HepG2 (cell line): ENCODE results near the gene CDK8. TPM values are rescaled to one million over a fixed set of nuclear protein-coding genes. Genes with fewer than 3 reads are reported as not detected.
A peak's percentile ranks its signal among the peaks of the same experiment; 100 is the strongest.

Experiments used
- ARID4A ChIP-seq: sonication (generic); formaldehyde crosslinking; IDR thresholded peaks from 2 replicates; pipeline ENCODE4 v1.5.0; 2020; ENCODE audit warnings: mild to moderate bottlenecking, missing genetic modification reagents, borderline replicate concordance
- CENPT ChIP-seq: sonication (generic); formaldehyde crosslinking; IDR thresholded peaks from 2 replicates; pipeline ENCODE4 v1.8.0; 2022; ENCODE audit warnings: low read depth, mild to moderate bottlenecking, moderate library complexity, missing genetic modification reagents
- E2F1 ChIP-seq: sonication (generic); formaldehyde crosslinking; IDR thresholded peaks from 2 replicates; pipeline ENCODE4 v1.5.0; 2020; ENCODE audit warnings: missing genetic modification reagents
- FIP1L1 ChIP-seq: fragments of 200-400 bp; formaldehyde crosslinking; IDR thresholded peaks from 2 replicates; pipeline ENCODE4 v1.6.1; 2018; ENCODE audit warnings: low read depth, mild to moderate bottlenecking, low read length, moderate library complexity, borderline replicate concordance; ENCODE audit not compliant: insufficient read depth
- HNRNPK ChIP-seq: fragments of 200-400 bp; formaldehyde crosslinking; IDR thresholded peaks from 2 replicates; pipeline ENCODE4 v1.6.1; 2018; ENCODE audit warnings: low read length, low read depth, moderate library complexity, mild to moderate bottlenecking; ENCODE audit not compliant: poor library complexity, severe bottlenecking
- MAZ ChIP-seq, 2 experiments: sonication (generic) in 1 of 2; formaldehyde crosslinking in 1 of 2; IDR thresholded peaks; 2 replicates each; pipeline versions ENCODE4 v1.5.0 to v1.6.1; 2012 to 2020; ENCODE audit warnings: low read depth in 2 of 2, mild to moderate bottlenecking in 2 of 2, borderline replicate concordance in 1 of 2, improper control_type of control experiment in 1 of 2, low read length in 1 of 2, missing genetic modification reagents in 1 of 2, moderate library complexity in 1 of 2
- MXD3 ChIP-seq: IDR thresholded peaks from 2 replicates; pipeline ENCODE4 v1.6.1; 2016; ENCODE audit warnings: mild to moderate bottlenecking, missing biosample characterization, missing genetic modification reagents
- NCOR1 ChIP-seq: fragments of 200-600 bp; sonication (generic); IDR thresholded peaks from 2 replicates; pipeline ENCODE4 v1.7.0; 2017; ENCODE audit warnings: antibody characterized with exemption, low read length, borderline replicate concordance
- NFKBIZ ChIP-seq: IDR thresholded peaks from 2 replicates; pipeline ENCODE4 v1.6.1; 2018; ENCODE audit warnings: missing genetic modification reagents, missing compliant biosample characterization
- RFX1 ChIP-seq: fragments of 450-650 bp; IDR thresholded peaks from 2 replicates; pipeline ENCODE4 v1.6.1; 2017
- ZBTB39 ChIP-seq: sonication (generic); formaldehyde crosslinking; IDR thresholded peaks from 2 replicates; pipeline ENCODE4 v1.5.0; 2020; ENCODE audit warnings: missing genetic modification reagents
- ZFP90 ChIP-seq: sonication (generic); formaldehyde crosslinking; IDR thresholded peaks from 2 replicates; pipeline ENCODE4 v1.8.0; 2022; ENCODE audit warnings: missing genetic modification reagents, mild to moderate bottlenecking, inconsistent platforms, borderline replicate concordance
- ZNF558 ChIP-seq: sonication (generic); formaldehyde crosslinking; IDR thresholded peaks from 2 replicates; pipeline ENCODE4 v1.9.0; 2022; ENCODE audit warnings: mild to moderate bottlenecking, missing genetic modification reagents, borderline replicate concordance
- polyA plus RNA-seq, 8 experiments: library from polyadenylated mRNA; depleted of rRNA in 3 of 8; stranded (reverse) in 7 of 8; unstranded in 1 of 8; fragments of >200 nt; fragmentation: Illumina TruSeq in 4 of 8; extraction: Trizol in 4 of 8; gene quantifications; 2 replicates each; pipeline versions ENCODE4 v1.2.1 to v1.2.3, GENCODE V29; 2011 to 2016; ENCODE audit warnings: low read depth in 4 of 8, missing spikeins in 1 of 8, mixed read lengths in 1 of 8; ENCODE audit not compliant: insufficient read depth in 1 of 8
- total RNA-seq, 5 experiments: library from RNA; depleted of rRNA; stranded (reverse); fragments of >200 nt; fragmentation: Illumina TruSeq; extraction: Trizol; gene quantifications; 2 replicates each; pipeline ENCODE4 v1.2.3, GENCODE V29; 2016; ENCODE audit warnings: low read depth in 1 of 5
- TF ChIP-seq, protein P1 (sequence below): sonication (generic); formaldehyde crosslinking; IDR thresholded peaks from 2 replicates; pipeline ENCODE4 v1.8.1; 2023; ENCODE audit warnings: mild to moderate bottlenecking, missing genetic modification reagents

Gene CDK8
- total and polyA plus RNA-seq, 2 of the 13 experiments (the other 11 are each of a cell fraction or from before 2014, with no cell fraction given) = 15.8 to 16.4 TPM

DNA sequence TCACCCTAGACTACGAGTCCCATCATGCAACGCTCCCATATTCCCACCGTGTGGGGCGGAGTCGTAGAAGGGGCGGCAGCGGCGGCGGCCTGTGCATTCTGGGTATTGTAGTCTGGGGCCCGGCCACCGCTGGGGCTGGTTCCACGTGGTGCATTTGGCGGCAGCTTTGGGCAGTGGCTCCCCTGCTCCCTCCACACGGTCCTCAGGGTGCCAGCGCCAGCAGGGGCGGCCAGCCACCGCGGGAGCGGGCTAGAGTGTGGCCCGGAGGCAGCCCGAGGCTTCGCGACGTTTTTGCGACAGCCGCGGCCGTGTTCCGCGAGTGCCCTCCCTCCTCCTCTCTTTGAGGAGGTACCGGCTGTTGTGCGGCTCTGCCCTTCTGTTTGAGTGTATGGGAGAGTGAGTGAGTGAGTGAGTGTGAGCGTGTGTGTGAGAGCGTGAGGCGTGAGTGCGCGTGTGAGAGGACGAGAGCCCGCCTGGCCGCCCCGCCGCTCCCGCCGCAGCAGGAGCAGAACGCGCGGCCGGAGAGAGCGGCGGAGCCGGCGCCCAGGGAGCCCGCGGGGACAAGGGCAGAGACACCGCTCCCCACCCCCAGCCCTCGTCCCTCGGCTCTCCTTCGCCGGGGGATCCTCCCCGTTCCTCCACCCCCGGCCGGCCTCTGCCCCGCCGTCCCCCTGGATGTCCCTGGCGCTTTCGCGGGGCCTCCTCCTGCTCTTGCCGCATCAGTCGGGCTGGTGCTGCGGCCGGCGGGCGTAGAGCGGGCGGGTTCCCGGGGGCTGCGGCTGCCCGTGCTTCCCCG lies at the start of gene CDK8 (continued):
- TF ChIP-seq, protein P1, sequence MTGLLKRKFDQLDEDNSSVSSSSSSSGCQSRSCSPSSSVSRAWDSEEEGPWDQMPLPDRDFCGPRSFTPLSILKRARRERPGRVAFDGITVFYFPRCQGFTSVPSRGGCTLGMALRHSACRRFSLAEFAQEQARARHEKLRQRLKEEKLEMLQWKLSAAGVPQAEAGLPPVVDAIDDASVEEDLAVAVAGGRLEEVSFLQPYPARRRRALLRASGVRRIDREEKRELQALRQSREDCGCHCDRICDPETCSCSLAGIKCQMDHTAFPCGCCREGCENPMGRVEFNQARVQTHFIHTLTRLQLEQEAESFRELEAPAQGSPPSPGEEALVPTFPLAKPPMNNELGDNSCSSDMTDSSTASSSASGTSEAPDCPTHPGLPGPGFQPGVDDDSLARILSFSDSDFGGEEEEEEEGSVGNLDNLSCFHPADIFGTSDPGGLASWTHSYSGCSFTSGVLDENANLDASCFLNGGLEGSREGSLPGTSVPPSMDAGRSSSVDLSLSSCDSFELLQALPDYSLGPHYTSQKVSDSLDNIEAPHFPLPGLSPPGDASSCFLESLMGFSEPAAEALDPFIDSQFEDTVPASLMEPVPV = no peak
- TF ChIP-seq RFX1 (no peak), NCOR1 (no peak), CENPT (no peak), NFKBIZ (CRISPR knock-in tag) (no peak), MXD3 (CRISPR knock-in tag) (0 out of 2 replicates have a peak, but pooled peaks have one; percentile 62), FIP1L1 (no peak), HNRNPK (no peak), ZFP90 (CRISPR knock-in tag) (no peak), ZNF558 (CRISPR knock-in tag) (no peak), ZBTB39 (CRISPR knock-in tag) (no peak), MAZ (IDR thresholded peaks at IDR 0.05; ENCODE audit: borderline replicate concordance, low read depth, low read length) (peak; percentile 68; the same call in 1 of the 2 replicates), MAZ (CRISPR knock-in tag; IDR thresholded peaks at IDR 0.05; ENCODE audit: low read depth) (peak; percentile 66), E2F1 (CRISPR knock-in tag) (peak; percentile 72; the same call in 1 of the 2 replicates), ARID4A (CRISPR knock-in tag) (peak; percentile 81)
